Progenitor cell of endocrine pancreas (in vitro differentiated cells): ENCODE measurements around the gene PALLD. TPM values are rescaled to one million over a fixed set of nuclear protein-coding genes. Genes with fewer than 3 reads are reported as not detected.
"Not testable (repeated sequence)": the region's sequence is repeated elsewhere in the genome, so short reads cannot be mapped to it uniquely, and the experiment has no call there.

Source experiments
- DNase-seq: peaks from one replicate; pipeline ENCODE4 v3.0.0; 2021; ENCODE audit warnings: low spot score; ENCODE audit not compliant: unreplicated experiment
- H3K27ac Mint-ChIP-seq: 2 replicates; pipeline ENCODE4 v1.8.0; 2021; ENCODE audit warnings: mild to moderate bottlenecking, moderate library complexity, mixed read lengths
- H3K27me3 Mint-ChIP-seq: 2 replicates; pipeline ENCODE4 v1.8.0; 2021; ENCODE audit warnings: mixed read lengths
- H3K36me3 Mint-ChIP-seq: 2 replicates; pipeline ENCODE4 v1.8.0; 2022; ENCODE audit warnings: mixed read lengths; ENCODE audit not compliant: insufficient read depth
- H3K4me1 Mint-ChIP-seq: 2 replicates; pipeline ENCODE4 v1.8.0; 2021; ENCODE audit warnings: low read depth, mixed read lengths
- H3K4me3 Mint-ChIP-seq: 2 replicates; pipeline ENCODE4 v1.8.0; 2021; ENCODE audit warnings: low read depth, mild to moderate bottlenecking, moderate library complexity, mixed read lengths
- H3K9me3 Mint-ChIP-seq: 2 replicates; pipeline ENCODE4 v1.8.0; 2021; ENCODE audit warnings: low read depth, mixed read lengths
- total RNA-seq: library from RNA; stranded (reverse); gene quantifications from 2 replicates; pipeline ENCODE4 v1.2.1, GENCODE V29; 2021
- TF ChIP-seq, protein P1 (sequence below): fragments of 200-600 bp; sonication (generic); IDR thresholded peaks from one replicate; pipeline ENCODE4 v1.5.0; 2021; ENCODE audit warnings: antibody characterized with exemption, mild to moderate bottlenecking; ENCODE audit not compliant: unreplicated experiment

The PALLD gene
- total RNA-seq, 1 donor from 2014 or later = 43.2 TPM

DNA sequence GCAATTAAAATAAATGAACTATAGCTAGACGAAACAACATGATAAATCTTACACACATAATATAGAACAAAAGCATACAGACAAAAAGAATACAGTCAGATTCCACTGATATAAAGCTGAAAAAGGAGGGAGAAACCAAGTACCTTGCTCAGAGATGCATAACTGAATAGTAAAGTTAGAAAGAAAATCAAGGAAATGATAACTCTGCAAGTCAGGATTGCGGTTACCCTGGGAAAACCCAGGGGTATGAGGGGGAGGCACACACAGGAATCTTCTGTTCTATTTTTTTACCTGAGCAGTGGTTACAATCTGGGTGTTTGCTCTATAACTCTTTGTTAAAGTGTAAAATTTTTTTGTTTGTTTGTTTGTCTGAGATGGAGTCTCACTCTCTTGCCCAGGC lies 304.1 kb downstream of the PALLD start:
- H3K4me1 Mint-ChIP-seq = no peaks in the 10 kb centered on the region
- H3K4me3 Mint-ChIP-seq = no peak overlapping the region
- H3K27me3 Mint-ChIP-seq = no peaks in the 10 kb centered on the region
- no peaks in the 10 kb centered on the region for H3K36me3 Mint-ChIP-seq
- TF ChIP-seq, protein P1, sequence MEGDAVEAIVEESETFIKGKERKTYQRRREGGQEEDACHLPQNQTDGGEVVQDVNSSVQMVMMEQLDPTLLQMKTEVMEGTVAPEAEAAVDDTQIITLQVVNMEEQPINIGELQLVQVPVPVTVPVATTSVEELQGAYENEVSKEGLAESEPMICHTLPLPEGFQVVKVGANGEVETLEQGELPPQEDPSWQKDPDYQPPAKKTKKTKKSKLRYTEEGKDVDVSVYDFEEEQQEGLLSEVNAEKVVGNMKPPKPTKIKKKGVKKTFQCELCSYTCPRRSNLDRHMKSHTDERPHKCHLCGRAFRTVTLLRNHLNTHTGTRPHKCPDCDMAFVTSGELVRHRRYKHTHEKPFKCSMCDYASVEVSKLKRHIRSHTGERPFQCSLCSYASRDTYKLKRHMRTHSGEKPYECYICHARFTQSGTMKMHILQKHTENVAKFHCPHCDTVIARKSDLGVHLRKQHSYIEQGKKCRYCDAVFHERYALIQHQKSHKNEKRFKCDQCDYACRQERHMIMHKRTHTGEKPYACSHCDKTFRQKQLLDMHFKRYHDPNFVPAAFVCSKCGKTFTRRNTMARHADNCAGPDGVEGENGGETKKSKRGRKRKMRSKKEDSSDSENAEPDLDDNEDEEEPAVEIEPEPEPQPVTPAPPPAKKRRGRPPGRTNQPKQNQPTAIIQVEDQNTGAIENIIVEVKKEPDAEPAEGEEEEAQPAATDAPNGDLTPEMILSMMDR = no peak
- DNase-seq = no peak
- H3K9me3 Mint-ChIP-seq = peaks cover 4% of the 10 kb centered on the region
- H3K27ac Mint-ChIP-seq = no peak overlapping the region

DNA sequence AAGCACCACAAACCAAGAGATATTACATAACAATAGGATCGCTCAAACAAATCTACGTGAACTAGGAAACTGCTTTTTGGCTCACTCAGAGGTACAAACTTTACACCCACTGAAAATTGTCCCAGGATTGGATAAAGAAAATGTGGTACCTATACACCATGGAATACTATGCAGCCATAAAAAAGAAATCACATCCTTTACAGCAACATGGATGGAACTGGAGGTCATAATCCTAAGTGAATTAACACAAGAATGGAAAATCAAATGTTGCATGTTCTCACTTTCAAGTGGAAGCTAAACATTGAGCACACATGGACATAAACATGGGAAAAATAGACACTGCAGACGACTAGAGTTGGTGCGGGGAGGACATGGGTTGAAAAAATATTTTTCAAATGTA lies 305.4 kb downstream of the PALLD start:
- H3K27me3 Mint-ChIP-seq = no peaks in the 10 kb centered on the region
- TF ChIP-seq, protein P1 = no peak
- H3K9me3 Mint-ChIP-seq = peaks cover 4% of the 10 kb centered on the region
- no peak for DNase-seq
- H3K4me1 Mint-ChIP-seq = no peaks in the 10 kb centered on the region
- H3K4me3 Mint-ChIP-seq = no peak overlapping the region
- H3K27ac Mint-ChIP-seq = no peak overlapping the region
- H3K36me3 Mint-ChIP-seq = no peaks in the 10 kb centered on the region

DNA sequence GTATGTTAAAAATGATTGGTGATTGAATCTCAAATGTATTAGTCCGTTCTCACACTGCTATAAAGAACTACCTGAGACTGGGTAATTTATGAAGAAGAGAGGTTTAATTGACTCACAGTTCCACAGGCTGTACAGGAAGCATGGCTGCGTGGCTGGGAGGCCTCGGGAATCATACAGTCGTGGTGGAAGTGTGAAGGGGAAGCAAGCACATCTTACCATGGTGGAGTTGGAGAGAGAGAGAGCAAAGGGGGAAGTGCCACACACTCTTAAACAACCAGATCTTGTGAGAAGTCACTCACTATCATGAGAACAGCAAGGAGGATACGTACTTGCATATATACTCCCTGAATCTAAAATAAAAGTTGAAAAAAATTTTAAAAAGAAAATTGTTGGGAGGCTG lies 306.2 kb downstream of the PALLD start:
- H3K4me1 Mint-ChIP-seq = not testable (repeated sequence)

DNA sequence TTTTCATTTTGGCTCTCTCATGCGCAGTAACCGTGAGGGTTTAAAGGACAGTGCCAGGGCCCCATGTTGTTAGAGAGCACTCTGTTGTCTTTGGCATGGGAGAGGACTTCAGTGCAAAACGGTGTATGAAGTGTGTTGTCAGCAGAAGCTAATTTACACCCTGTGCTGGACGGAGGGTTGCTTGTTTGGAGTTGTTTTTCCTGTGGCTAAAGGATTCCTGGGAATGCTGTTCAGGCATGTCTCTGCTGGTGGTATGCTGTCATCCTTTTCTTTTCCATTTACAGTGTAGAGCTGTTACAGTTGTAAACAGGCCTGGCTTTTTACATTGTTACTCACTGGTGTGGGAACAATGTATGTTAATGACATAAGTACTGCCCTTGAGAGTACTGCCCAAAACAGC lies 306.9 kb downstream of the PALLD start:
- DNase-seq = no peak
- Mint-ChIP-seq H3K4me3 (no peak overlapping the region), H3K4me1 (no peaks in the 10 kb centered on the region), H3K27me3 (no peaks in the 10 kb centered on the region), H3K27ac (peak overlapping the region; percentile 77), H3K36me3 (no peaks in the 10 kb centered on the region), H3K9me3 (peaks cover 4% of the 10 kb centered on the region)
- TF ChIP-seq, protein P1 = no peak

More for the DNA sequence above, 306.2 kb downstream of the PALLD start:
- H3K36me3 Mint-ChIP-seq, H3K27ac Mint-ChIP-seq, H3K4me3 Mint-ChIP-seq, DNase-seq, H3K9me3 Mint-ChIP-seq, H3K27me3 Mint-ChIP-seq: not testable (repeated sequence)

DNA sequence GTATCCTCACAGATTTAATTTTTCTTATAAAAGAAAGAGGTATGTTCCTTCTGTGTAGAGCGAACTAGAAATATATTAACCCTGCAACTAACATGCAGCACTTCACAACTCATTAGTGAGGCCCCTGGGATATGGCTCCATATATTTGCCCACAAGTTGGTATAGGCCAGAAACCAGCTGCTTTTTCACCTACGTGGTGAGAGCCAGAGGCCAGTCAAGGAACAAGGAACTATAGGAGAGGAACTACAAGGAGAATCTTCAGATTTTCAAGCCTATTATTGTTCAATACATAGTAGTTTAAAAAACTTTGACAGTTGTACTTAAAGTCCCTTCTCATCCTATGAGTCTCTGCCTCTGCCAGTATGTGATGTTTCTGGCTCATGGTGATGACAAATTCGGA lies 307.3 kb downstream of the PALLD start:
- no peak for DNase-seq
- TF ChIP-seq, protein P1 = no peak
- no peak overlapping the region for H3K4me3 Mint-ChIP-seq

DNA sequence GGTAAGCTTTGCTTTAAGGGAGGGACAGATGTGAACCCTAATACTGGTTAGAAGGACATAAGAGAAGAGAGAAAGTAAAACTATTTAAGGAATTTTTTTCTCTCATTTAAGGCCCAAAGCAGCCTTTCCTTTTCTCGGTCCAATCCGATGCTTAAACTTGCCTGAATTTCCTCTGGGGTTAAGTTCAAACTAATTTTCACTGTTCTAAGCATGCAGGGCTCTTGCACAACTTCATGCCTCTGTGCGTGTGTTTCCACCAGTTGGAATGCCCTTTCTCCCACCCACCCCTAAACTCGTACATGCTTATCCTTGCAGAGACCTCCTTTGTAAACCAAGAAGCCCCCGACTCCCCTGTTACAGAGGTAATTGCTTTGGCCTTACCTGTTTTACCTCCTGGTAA lies 308.5 kb downstream of the PALLD start:
- Mint-ChIP-seq H3K4me3 (no peak overlapping the region), H3K27me3 (no peaks in the 10 kb centered on the region), H3K27ac (no peak overlapping the region), H3K9me3 (peaks cover 8% of the 10 kb centered on the region), H3K4me1 (no peaks in the 10 kb centered on the region), H3K36me3 (no peaks in the 10 kb centered on the region)
- no peak for DNase-seq
- TF ChIP-seq, protein P1 = no peak

More for the DNA sequence above, 307.3 kb downstream of the PALLD start:
- Mint-ChIP-seq H3K27ac (no peak overlapping the region), H3K27me3 (no peaks in the 10 kb centered on the region), H3K36me3 (no peaks in the 10 kb centered on the region), H3K4me1 (no peaks in the 10 kb centered on the region), H3K9me3 (peaks cover 4% of the 10 kb centered on the region)

DNA sequence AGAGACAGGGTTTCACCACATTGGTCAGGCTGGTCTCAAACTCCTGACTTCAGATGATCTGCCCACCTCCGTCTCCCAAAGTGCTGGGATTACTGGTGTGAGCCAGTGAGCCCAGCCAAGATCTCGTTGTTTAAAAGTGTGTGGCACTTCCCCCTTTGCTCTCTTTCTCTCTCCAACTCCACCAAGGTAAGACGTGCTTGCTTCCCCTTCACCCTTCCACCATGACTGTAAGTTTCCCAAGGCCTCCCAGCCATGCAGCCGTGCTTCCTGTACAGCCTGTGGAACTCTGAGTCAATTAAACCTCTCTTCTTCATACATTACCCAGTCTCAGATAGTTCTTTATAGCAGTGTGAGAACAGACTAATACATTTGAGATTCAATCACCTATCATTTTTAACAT lies 309.4 kb downstream of the PALLD start:
- H3K4me1 Mint-ChIP-seq, H3K27ac Mint-ChIP-seq, H3K27me3 Mint-ChIP-seq, H3K36me3 Mint-ChIP-seq, DNase-seq, H3K9me3 Mint-ChIP-seq, H3K4me3 Mint-ChIP-seq: not testable (repeated sequence)
